ENCODE measurements around the gene CNTN3.

The CNTN3 gene

GRCh38 chr3:74611206-74611605 lies 3.3 kb downstream of the CNTN3 start:
- DNase-seq (ENCODE audit: low spot score) = no peak

GRCh38 chr3:74607803-74608202 lies 6.7 kb downstream of the CNTN3 start:
- no peak for DNase-seq (ENCODE audit: low spot score)

GRCh38 chr3:74606996-74607395 lies 7.5 kb downstream of the CNTN3 start:
- no peak for DNase-seq (ENCODE audit: low spot score)

- no peak for DNase-seq (ENCODE audit: low spot score)
These were observed 9.0 kb downstream of the CNTN3 start for GRCh38 chr3:74605437-74605836.

GRCh38 chr3:74603292-74603691 lies 11.2 kb downstream of the CNTN3 start:
- no peak for DNase-seq (ENCODE audit: low spot score)

GRCh38 chr3:74602471-74602870 lies 12.0 kb downstream of the CNTN3 start:
- DNase-seq (ENCODE audit: low spot score) = no peak

- no peak for DNase-seq (ENCODE audit: low spot score)
These were observed 12.7 kb downstream of the CNTN3 start for GRCh38 chr3:74601793-74602192.

GRCh38 chr3:74599564-74599963 lies 14.9 kb downstream of the CNTN3 start:
- DNase-seq (ENCODE audit: low spot score) = peak; percentile 3

- no peak for DNase-seq (ENCODE audit: low spot score)
These were observed 21.3 kb downstream of the CNTN3 start for GRCh38 chr3:74593152-74593551.

GRCh38 chr3:74592359-74592758 lies 22.1 kb downstream of the CNTN3 start:
- no peak for DNase-seq (ENCODE audit: low spot score)

GRCh38 chr3:74591946-74592345 lies 22.5 kb downstream of the CNTN3 start:
- DNase-seq (ENCODE audit: low spot score) = no peak

- no peak for DNase-seq (ENCODE audit: low spot score)
These were observed 23.1 kb downstream of the CNTN3 start for GRCh38 chr3:74591342-74591741.

GRCh38 chr3:74590620-74591262 lies 23.7 kb downstream of the CNTN3 start:
- DNase-seq (ENCODE audit: low spot score) = no peak

- no peak for DNase-seq (ENCODE audit: low spot score)
These were observed 29.7 kb downstream of the CNTN3 start for GRCh38 chr3:74584782-74585181.

GRCh38 chr3:74582982-74583381 lies 31.5 kb downstream of the CNTN3 start:
- no peak for DNase-seq (ENCODE audit: low spot score)

- DNase-seq (ENCODE audit: low spot score) = no peak
These were observed 38.6 kb downstream of the CNTN3 start for GRCh38 chr3:74575857-74576256.

- no peak for DNase-seq (ENCODE audit: low spot score)
These were observed 43.3 kb downstream of the CNTN3 start for GRCh38 chr3:74571118-74571517.

All from RKO (cell line).